HG03103 (cell line): ENCODE measurements around the gene TCAF1.

Experiments used
- ATAC-seq: cut with Tn5 transposase; IDR thresholded peaks from one replicate; pipeline ENCODE4 v1.9.1; 2021; ENCODE audit warnings: low read depth; ENCODE audit not compliant: unreplicated experiment

The TCAF1 gene, protein sequence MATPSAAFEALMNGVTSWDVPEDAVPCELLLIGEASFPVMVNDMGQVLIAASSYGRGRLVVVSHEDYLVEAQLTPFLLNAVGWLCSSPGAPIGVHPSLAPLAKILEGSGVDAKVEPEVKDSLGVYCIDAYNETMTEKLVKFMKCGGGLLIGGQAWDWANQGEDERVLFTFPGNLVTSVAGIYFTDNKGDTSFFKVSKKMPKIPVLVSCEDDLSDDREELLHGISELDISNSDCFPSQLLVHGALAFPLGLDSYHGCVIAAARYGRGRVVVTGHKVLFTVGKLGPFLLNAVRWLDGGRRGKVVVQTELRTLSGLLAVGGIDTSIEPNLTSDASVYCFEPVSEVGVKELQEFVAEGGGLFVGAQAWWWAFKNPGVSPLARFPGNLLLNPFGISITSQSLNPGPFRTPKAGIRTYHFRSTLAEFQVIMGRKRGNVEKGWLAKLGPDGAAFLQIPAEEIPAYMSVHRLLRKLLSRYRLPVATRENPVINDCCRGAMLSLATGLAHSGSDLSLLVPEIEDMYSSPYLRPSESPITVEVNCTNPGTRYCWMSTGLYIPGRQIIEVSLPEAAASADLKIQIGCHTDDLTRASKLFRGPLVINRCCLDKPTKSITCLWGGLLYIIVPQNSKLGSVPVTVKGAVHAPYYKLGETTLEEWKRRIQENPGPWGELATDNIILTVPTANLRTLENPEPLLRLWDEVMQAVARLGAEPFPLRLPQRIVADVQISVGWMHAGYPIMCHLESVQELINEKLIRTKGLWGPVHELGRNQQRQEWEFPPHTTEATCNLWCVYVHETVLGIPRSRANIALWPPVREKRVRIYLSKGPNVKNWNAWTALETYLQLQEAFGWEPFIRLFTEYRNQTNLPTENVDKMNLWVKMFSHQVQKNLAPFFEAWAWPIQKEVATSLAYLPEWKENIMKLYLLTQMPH

DNA sequence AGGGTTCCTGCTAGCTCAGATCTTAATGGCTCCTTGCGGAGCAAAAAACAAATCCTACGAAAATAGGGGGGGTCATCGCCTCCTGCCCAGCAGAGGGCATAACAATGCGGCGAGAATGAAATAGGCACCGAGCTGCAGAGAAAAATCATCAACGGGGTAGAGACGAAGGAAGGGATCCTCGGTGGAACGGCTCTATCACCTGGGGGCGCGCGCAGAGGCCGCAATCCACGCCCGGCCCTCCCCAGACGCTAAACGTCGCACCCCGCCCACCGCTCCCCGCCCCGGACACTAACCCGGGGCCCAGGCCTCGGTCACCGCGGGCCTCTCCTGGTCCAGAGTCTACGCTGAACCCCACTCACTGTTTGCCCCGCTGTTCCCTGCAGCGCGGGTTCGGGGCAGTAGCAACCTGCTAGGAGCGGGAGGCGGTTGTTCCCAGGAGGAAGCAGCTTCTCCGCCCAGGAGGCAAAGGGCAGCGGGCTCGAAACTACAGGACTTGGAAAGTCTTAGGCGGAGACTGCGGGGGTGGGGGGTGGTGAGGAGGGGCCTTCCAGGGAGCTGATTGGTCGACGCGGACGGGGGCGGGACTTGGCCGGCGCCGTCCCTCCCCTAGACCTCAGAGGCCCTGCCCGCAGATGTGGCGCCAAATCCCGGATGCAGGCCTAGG lies at the start of gene TCAF1:
Gene TCAF1 (minus strand): TSS at position 509 of the 664 bp plus-strand sequence. CDS start 25,568 bp downstream, outside the sequence.
- peak; percentile 88 for ATAC-seq

DNA sequence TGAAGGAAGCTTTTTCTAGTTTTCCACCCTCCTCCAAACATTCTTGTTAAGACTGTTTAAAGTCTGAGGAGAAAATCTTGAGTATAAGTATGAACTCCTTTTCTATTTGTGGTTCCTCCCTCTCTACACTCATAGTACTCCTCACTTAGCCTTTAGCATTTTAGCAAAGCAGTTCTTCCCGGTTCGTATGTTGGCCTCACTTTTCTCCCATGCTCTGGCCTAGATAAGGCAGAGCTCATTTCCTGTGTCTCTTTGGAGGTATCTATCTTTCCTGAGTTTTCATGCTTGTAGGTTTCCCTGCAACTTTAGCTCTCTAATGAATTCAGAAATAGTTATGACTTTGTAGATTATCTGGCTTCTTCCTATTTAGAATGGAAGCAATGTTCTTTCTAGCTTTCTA lies 46.8 kb upstream of the TCAF1 start:
- ATAC-seq: no peak

DNA sequence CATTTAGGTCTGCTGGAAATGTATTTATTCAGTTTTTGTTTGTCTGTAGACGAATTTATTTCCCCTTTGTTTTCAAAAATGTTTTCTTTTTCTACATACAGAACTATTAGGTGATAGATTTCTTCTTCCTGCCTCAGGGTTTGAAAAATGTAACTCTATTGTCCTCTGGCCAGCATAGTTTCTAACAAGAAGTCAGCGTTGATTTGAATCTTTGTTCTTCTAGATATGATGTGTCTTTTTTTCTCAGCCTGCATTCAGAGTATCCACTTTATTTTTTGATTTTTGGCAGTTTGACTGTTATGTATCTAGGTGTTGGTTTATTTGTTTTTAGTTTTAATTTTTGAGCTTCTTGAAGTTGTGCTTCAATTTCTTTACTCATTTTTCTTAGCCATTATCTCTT lies 45.1 kb upstream of the TCAF1 start:
- no peak for ATAC-seq

DNA sequence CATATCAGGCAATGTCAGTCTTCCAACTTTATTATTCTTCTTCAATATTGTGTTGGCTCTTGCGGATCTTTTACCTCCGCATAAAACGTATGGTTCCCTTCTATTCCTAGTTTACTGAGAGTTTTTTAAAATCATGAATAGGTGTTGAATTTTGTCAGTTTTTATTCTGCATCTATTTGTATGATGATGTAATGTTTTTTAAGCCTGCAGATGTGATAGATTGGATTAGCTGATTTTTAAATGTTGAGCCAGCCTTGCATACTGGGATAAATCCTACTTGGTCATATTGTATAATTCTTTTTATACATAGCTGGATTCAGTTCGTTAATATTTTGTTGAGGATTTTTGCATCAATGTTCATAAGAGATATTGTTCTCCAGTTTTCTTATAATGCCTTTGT lies 43.4 kb upstream of the TCAF1 start:
- ATAC-seq: no peak

DNA sequence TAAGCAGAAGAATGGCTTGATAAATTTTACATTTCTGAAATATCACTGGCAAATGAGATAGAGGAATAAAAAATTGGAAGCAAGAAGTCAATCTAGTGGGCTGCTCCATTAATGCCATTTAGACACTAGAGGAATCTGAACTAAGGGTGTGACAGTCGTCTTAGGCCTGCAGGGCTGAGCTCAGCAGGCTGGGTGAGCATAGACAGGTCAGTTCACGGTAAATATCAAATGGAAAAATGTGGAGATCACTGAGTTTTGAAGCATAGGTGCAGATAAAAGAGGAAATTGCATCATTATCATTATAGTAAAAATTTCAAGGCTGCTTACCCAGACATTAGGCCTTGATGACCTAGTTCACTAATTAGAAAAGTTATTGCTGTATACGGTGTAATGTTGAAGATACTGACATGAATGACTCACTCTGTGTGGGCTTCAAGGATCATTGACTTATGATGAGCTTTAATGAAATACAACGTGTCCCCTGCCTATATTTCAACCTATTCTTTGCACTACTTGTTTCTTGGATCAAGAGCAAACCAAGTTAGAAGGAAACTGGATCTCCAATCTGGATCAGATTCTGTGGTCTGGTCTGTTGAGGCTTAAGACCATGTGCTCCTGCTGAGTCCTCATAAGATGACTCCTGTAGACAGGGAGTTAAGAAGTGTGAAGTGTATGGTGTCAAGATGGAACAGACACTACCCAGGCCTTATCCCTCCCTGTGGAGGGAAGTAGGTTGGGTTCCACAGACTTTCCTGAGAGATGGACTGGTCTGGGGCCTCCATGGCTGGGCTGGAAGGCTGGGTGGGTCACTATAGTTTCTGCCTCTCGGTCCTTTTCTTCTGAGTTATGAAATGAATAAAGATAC lies 36.6 kb upstream of the TCAF1 start:
- ATAC-seq: no peak

DNA sequence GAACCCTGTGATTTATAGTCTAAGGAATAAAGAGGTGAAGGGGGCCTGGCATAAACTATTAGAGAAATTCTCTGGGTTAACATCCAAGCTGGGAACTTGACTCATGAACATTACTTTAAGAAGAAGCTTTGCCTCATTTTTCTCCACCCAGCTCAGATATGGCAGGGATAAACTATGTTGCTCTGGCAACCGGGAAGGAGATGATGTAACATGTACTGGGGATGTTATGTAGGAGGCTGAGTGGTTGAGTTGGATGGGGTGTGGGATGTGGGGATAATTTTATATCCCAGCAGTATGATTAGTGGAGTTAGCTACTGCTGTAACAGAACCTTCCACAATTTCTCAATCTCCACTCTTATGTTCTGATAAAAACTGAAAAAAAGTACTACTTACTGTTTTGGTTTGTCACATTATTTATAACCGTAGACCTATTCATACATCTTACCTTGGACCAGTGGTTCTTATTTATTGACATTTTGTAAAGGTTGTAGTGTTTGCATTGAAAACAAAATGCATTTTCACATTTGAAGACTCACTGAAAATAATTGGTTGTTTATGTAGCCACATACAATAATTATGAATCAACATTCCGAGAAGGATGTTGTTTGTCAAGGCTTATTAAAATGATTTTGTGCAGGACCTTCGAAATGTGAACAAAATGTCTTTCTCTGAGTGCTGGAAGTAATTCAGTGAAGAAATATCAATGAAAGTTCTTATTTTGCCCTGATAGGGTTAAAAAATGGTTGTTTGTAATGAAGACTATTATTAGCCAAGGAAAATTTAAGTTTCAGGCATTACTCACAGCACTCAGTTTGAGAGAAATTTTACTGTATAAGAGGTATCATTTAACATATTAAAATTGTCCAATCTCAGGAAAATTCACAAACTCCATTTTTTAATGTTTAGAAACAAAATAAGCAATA lies 34.4 kb upstream of the TCAF1 start:
- no peak for ATAC-seq

DNA sequence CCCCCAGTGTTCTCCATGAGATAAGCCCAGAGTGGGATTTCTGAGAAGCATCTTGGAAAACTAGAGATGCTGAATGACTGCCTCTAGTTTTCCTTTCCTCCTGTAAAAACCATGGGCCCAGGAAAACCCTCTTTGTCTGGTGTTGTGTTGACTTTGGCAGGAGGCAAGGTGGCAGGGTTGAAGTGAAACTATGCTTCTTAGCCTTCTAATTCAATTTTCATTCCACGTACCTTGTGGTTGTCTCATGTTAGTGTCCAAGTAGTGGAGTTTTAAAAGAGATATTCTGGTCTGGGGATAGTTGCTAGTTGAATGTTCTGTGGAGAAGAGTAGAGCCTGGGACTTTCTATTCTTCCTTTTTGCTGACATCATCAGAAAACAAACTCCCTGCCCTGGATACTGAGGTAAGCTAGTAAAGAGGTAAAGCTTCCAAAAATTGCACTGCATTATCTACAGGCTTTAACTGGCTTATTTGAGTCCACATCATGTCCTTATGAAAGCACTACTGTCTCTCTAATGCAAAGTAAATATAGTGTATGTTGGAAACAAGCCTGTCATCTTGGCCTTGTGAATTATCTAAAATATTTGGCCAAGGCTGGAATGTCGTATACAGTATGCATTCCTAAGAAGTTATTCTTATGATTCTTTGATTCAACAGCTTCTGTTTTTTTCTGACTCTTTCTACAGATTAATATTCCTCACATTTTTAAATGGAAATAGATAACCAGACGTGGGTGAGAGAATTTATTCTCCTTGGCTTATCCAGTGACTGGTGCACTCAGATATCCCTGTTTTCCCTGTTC lies 32.8 kb upstream of the TCAF1 start, which contains the start of gene OR2F2:
Gene OR2F2 (plus strand): TSS at position 708 of the 800 bp plus-strand sequence. CDS start 0 bp downstream, at position 708.
- ATAC-seq: no peak

DNA sequence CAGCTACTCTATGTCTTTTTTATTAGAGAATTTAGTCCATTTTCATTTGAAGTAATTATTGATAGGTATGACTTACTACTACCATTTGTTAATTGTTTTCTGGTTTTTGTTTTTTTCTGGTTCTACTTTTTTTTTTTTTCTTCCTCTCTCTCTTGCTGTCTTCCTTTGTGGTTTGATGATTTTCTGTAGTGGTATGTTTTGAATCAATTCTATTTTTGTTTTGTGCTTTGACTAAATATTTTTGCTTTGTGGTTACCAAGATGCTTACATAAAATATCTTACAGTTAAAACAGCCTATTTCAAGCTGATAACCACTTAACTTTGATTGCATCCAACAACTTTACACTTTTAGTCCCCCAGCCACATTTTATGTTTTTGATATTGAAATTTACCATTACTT lies 29.8 kb upstream of the TCAF1 start:
- no peak for ATAC-seq

DNA sequence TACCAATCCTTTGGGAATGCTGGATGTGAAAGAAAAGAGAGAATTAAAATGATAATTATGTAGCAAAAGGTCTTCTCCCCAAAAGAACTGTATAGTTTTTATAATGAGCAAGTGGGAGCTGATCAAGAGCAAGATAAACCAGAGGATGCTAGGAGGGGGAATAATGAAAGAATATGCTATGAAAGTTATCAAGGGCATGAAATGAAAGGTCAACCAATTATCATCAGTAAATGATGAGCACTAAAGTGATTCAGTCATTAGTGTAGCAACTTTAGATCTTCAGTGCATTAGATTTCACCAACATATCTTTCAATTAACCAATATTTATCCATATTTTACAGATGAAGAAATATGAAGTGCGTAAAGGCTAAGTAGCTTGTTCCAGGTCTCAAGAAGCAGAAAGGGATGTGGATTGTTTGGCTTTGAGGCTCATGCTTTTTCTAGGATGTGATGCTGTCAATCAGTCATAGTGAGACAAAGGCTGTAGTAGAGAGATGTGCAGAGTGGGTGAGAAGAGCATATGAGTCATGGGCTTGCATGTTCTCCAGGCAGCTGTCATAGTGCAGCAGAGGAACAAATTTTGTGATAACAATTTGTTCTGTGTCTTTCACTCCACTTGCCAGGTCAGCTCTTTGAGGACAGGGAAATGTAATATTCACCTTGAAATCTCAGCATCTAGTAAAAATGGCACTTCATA lies 27.4 kb upstream of the TCAF1 start:
- ATAC-seq: no peak

DNA sequence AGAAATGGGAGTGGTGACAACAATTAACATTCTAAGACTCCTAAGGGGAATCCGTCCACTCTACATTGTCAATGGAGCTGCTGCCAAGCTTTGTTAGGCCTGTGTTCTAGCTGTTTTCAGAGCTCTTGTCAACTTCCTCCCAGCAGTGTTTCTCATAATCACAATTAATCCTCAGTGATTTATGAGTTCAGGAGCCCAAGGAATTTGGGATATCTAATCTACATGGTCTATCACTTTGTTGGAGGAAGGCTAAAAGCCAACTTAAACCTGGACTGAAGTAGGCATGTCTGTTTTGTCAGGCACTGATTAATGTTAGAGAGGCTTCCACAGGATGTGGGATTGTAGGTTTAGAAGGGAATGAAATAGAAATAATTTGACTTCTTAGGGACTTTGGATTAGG lies 22.9 kb upstream of the TCAF1 start:
- no peak for ATAC-seq

DNA sequence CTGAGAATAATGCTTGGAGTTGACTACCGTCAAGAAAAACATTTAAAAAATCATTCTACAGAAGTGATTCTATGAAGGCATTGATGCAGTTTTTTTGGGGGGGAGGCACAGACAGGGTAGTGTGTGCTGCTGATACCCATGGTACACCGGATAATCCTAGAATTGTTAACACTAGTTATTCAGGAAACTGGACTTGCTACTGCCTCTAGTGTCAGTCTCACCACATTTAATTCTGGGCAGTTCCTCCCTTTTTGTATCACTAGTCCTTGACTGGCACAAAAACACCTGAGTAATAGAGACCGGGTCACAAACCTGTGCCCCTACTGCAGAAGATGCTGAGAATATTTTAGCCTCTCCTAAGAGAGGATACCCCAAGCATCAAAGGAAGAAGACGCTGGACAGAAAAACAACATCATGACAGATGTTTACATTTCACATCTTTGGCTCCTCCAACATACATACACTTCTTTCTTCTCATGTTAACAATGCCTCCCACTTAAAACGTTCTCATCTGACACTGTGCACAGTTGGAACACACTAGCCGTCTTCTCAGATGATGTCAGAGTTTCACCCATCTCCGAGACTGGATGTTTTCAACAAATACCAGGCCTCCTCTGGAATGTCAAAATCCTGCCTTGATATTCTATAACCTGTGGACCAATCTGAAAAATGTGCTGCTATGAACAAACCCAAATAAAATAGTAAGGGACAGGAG lies 13.1 kb upstream of the TCAF1 start:
- no peak for ATAC-seq

DNA sequence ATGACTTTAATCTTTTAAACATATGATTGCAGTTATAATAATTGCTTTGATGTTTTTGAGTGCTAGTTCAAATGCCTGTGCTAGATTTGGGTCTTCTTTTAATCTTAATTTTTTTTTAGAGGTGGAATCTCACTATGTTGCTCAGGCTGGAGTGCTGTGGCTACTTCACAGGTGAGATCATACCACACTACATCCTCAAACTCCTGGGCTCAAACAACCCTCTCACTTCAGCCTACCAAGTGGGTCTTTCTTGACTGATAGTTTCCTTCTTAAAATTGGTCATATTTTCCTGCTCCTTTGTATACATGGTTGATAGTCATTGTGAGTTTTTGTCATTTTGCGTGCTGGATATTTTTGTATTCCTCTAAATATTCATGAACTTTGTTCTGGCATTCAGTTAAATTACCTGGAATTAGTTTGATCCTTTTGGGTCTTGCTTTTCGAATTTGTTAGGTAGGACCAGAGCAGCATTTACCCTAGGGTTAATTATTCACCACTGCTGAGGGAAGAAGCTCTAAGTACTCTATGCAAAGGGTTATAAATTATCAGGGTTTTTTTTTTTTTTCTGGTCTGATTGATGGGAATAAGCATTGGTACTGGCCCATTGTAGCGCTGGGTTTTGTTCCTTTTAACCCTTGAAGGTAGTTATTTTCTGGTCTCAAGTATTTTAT lies 12.1 kb upstream of the TCAF1 start:
- ATAC-seq: no peak

DNA sequence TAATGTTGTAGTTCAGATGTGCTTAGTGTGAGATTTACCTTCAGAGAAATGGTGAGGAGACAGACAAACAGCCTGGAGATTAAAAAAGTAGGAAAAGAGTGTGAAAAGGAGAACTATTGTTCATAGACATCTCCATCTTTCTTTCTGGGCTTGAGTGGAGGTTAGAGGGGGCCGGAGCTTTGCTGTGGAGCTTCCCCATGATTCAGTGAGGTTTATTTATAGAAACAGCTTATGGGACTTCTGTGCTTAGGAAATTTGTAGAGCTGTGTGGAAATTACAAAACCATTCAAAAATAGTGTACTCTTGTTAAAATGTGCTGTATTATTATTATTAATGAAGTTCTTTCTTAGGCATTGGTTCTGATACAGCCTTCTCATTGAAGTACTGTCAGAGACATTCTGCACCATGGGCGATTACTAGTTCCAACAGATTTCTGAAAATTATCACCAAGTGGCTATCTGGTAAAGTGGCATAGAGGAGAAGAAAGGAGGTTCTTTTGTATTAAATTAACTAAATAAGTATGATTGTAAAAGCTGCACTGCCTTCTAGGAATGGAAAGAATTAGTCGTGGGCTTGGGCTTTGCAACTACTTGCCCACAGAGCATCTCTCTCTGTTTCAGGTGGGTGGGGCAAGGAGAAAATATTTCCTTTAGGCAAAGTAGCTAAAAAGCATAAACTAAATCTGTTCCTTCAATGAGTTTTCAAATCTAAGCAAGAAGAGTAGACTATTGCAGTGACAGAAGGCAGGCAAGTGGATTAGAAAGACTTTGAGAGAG lies 8.7 kb upstream of the TCAF1 start:
- no peak for ATAC-seq

DNA sequence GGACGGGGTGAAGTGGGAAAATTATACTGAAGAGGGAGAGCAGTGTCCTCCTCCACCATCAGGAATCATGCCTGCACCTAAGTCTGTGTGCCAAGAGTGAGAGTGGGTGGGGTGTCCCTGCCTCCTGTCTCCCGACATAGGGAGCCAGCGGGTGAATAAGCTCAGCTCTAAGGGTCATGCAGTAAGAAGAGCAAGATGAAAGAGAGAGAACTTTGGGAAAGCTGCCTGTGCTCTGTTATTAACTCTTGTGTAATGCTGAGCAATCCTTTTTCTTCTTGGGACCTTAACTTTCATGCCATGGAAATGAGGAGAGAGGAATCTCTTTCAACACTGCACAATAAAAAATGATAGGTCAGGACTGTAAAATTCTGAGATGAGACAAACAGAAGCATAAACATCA lies 7.9 kb upstream of the TCAF1 start:
- no peak for ATAC-seq

DNA sequence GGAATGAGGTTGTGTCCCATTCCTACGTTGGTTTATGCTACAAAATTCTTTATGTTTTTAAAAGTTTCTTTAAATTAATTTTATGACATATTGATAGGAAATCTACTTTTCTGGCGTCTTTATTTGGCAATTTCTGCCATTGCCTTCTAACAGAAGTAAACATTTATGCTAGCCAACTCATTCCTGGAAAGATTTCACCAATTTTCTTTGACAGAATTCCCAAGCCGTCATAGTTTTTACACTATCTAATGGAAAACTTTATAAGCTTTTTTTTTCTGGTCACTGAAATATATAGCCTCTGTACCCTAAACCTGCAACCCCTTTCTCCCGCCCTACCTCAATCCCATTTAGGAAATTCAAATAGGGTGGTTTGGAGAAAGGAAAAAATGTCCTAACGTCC lies 6.1 kb upstream of the TCAF1 start:
- ATAC-seq: no peak

DNA sequence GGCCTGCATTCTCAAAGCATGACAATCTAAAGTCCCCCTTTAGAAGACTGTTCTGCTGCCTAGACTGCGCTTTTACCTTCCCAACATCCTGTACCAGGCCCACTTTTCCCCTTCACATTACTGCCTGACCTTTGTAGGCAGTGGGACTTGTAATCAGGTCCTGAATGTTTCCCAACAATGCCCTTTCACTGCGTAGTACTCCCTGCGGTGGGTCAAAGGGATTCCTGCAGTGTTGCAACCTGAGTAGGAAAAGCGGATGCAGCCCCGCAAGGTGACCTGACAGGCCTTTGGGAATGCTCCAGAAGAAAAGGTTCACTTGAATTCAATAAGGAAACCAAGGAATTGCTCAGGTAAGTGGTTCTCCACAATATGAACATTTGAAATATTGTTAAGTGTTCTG lies 4.9 kb upstream of the TCAF1 start:
- ATAC-seq: no peak
